GM12878 (cell line): ENCODE measurements around the gene PRSS8. TPM values are rescaled to one million over a fixed set of nuclear protein-coding genes. Genes with fewer than 3 reads are reported as not detected.
A peak's percentile ranks its signal among the peaks of the same experiment; 100 is the strongest.

Source experiments
- ATAC-seq: fragments of 200-7000 bp; cut with Tn5 transposase; 3 replicates; pipeline ENCODE4 v1.9.1; 2020; ENCODE audit warnings: mild to moderate bottlenecking, moderate library complexity
- BruUV-seq: library from RNA; stranded (reverse); fragments of 400-500 nt; replicated peaks from 2 replicates; lab custom pipeline; 2021; lab: Mats Ljungman, UMichigan
- CTCF ChIA-PET: fragments of 300-600 bp; sonication (Branson Sonifier 250); formaldehyde crosslinking; extraction: SDS; loops from one replicate; lab custom pipeline; 2021; ENCODE audit warnings: inconsistent platforms; lab: Yijun Ruan, JAX
- POLR2A ChIA-PET: fragments of 350-600 bp; formaldehyde crosslinking; extraction: SDS; loops from one replicate; lab custom pipeline; 2021; ENCODE audit warnings: inconsistent platforms; lab: Charles Lee
- RAD21 ChIA-PET: fragments of 300-600 bp; sonication (Branson Sonifier 250); formaldehyde crosslinking; loops from one replicate; lab custom pipeline; 2023; ENCODE audit warnings: antibody characterized with exemption; ENCODE audit not compliant: unreplicated experiment; lab: Charles Lee
- SMC1A ChIA-PET: fragments of 300-600 bp; sonication (Branson Sonifier 250); formaldehyde crosslinking; loops from one replicate; lab custom pipeline; 2023; ENCODE audit not compliant: unreplicated experiment, uncharacterized antibody; lab: Charles Lee
- DNase-seq: peaks from one replicate; pipeline ENCODE4 v3.0.0-alpha.2; 2011; ENCODE audit warnings: low read depth, low spot score
- FAIRE-seq: peaks from 3 replicates; lab custom pipeline; 2011; peaks lifted over from hg19 to GRCh38; lab: Jason Lieb, UNC
- H2AFZ ChIP-seq: 2 replicates; pipeline ENCODE4 v1.6.0; 2011; ENCODE audit warnings: low read depth, low read length, control low read depth; ENCODE audit not compliant: control insufficient read depth
- H3K27ac ChIP-seq: 2 replicates; pipeline ENCODE4 v1.5.1; 2011; ENCODE audit warnings: control low read depth; ENCODE audit not compliant: control insufficient read depth, insufficient read depth
- H3K27me3 ChIP-seq, 2 experiments: replicated peaks in 1 of 2; 2 replicates each; pipeline versions ENCODE4 v1.6.0 to v1.6.1; 2011; ENCODE audit warnings: low read length in 1 of 2; ENCODE audit not compliant: control insufficient read depth in 2 of 2, insufficient read depth in 2 of 2
- H3K36me3 ChIP-seq, 2 experiments: 2 replicates each; pipeline ENCODE4 v1.5.1; 2011; ENCODE audit warnings: low read length in 1 of 2; ENCODE audit not compliant: control insufficient read depth in 2 of 2, insufficient read depth in 2 of 2
- H3K4me1 ChIP-seq: 2 replicates; pipeline ENCODE4 v1.6.1; 2011; ENCODE audit warnings: mild to moderate bottlenecking, low read length, moderate library complexity, mixed read lengths; ENCODE audit not compliant: control insufficient read depth, insufficient read depth
- H3K4me2 ChIP-seq: 2 replicates; pipeline ENCODE4 v1.6.0; 2011; ENCODE audit warnings: control low read depth; ENCODE audit not compliant: control insufficient read depth, insufficient read depth
- H3K4me3 ChIP-seq: fragments of 200-600 bp; sonication (generic); 2 replicates; pipeline ENCODE4 v1.5.1; 2016
- H3K79me2 ChIP-seq: 2 replicates; pipeline ENCODE4 v1.6.0; 2011; ENCODE audit warnings: low read length; ENCODE audit not compliant: control insufficient read depth, insufficient read depth
- H3K9ac ChIP-seq: 2 replicates; pipeline ENCODE4 v1.8.0; 2011; ENCODE audit warnings: low read length, control low read depth, mixed read lengths; ENCODE audit not compliant: control insufficient read depth, insufficient read depth
- H3K9me3 ChIP-seq: replicated peaks from 3 replicates; pipeline ENCODE4 v1.5.1; 2011; ENCODE audit warnings: mild to moderate bottlenecking, low read length; ENCODE audit not compliant: control insufficient read depth, insufficient read depth
- H4K20me1 ChIP-seq: 2 replicates; pipeline ENCODE4 v1.6.0; 2011; ENCODE audit not compliant: control insufficient read depth, insufficient read depth
- BCL11A ChIP-seq: IDR thresholded peaks from 2 replicates; pipeline ENCODE4 v1.6.1; 2011; ENCODE audit warnings: low read depth, low read length
- CBFB ChIP-seq: IDR thresholded peaks from 2 replicates; pipeline ENCODE4 v1.6.1; 2016; ENCODE audit warnings: antibody characterized with exemption, low read depth
- CHD1 ChIP-seq: IDR thresholded peaks from 2 replicates; pipeline ENCODE4 v1.6.1; 2012; ENCODE audit warnings: low read depth, low read length, improper control_type of control experiment
- FOXM1 ChIP-seq: IDR thresholded peaks from 2 replicates; pipeline ENCODE4 v1.6.1; 2012; ENCODE audit warnings: low read depth, mild to moderate bottlenecking, inconsistent platforms, low read length, moderate library complexity
- HDGF ChIP-seq: fragments of 450-650 bp; IDR thresholded peaks from 2 replicates; pipeline ENCODE4 v1.6.1; 2016; ENCODE audit warnings: antibody characterized with exemption
- IKZF2 ChIP-seq, 2 experiments: fragments of 450-650 bp; IDR thresholded peaks; 2 replicates each; pipeline ENCODE4 v1.6.1; 2017; ENCODE audit warnings: mild to moderate bottlenecking in 2 of 2, moderate library complexity in 2 of 2
- LARP7 ChIP-seq: fragments of 450-650 bp; IDR thresholded peaks from 2 replicates; pipeline ENCODE4 v1.6.1; 2017; ENCODE audit warnings: mild to moderate bottlenecking
- MLLT1 ChIP-seq: fragments of 450-650 bp; IDR thresholded peaks from 2 replicates; pipeline ENCODE4 v1.6.1; 2016; ENCODE audit warnings: mild to moderate bottlenecking
- NRF1 ChIP-seq: conservative IDR thresholded peaks from 2 replicates; pipeline ENCODE4 v1.6.1; 2011; ENCODE audit warnings: mild to moderate bottlenecking, low read depth, low read length, improper control_type of control experiment
- PKNOX1 ChIP-seq: fragments of 450-650 bp; IDR thresholded peaks from 2 replicates; pipeline ENCODE4 v1.6.1; 2016; ENCODE audit warnings: mild to moderate bottlenecking
- POLR2A ChIP-seq: IDR thresholded peaks from 2 replicates; pipeline ENCODE4 v1.6.1; 2011; ENCODE audit warnings: low read depth, mild to moderate bottlenecking, low read length
- POLR2AphosphoS5 ChIP-seq: IDR thresholded peaks from 2 replicates; pipeline ENCODE4 v1.6.1; 2011; ENCODE audit warnings: mild to moderate bottlenecking, low read length, inconsistent platforms
- POU2F2 ChIP-seq: IDR thresholded peaks from 3 replicates; pipeline ENCODE4 v1.6.1; 2011; ENCODE audit warnings: low read depth, mild to moderate bottlenecking, low read length, borderline replicate concordance
- RUNX3 ChIP-seq: IDR thresholded peaks from 2 replicates; pipeline ENCODE4 v1.6.1; 2012; ENCODE audit warnings: low read length, inconsistent platforms
- SMARCA5 ChIP-seq: fragments of 450-650 bp; IDR thresholded peaks from 2 replicates; pipeline ENCODE4 v1.6.1; 2017; ENCODE audit warnings: mild to moderate bottlenecking
- WGBS: methylation state at CpG from one replicate; pipeline ENCODE4 v1.1.6; 2016; ENCODE audit warnings: low lambda C conversion rate; ENCODE audit not compliant: insufficient replicate concordance, insufficient coverage; ENCODE audit errors: missing lambda C conversion rate; 5-methylcytosine and 5-hydroxymethylcytosine counted together
- in situ Hi-C: fragments of 300-500 bp; cut with MboI; formaldehyde crosslinking; loops from 9 replicates; pipeline ENCODE4 v1.14.3; 2018; ENCODE audit warnings: mixed read lengths
- intact Hi-C: fragments of 100-400 bp; cut with micrococcal nuclease; formaldehyde crosslinking; loops from one replicate; pipeline ENCODE4 v1.14.2; 2022; ENCODE audit not compliant: unreplicated experiment
- polyA plus RNA-seq, 11 experiments: library from polyadenylated mRNA; depleted of rRNA in 4 of 11; unstranded in 6 of 11; stranded (reverse) in 5 of 11; fragments of >200 nt; fragmentation: Nextera tagmentation in 4 of 11; fragmentation: Illumina TruSeq in 1 of 11; extraction: Ambion mirVana in 4 of 11; extraction: Trizol in 1 of 11; gene quantifications; 1 replicate in 1 of 11; 2 replicates in 10 of 11; pipeline versions ENCODE4 v1.2.1 to v1.2.3, GENCODE V29; 2011 to 2016; ENCODE audit warnings: inconsistent platforms in 2 of 11, missing spikeins in 2 of 11, low read depth in 1 of 11
- total RNA-seq, 4 experiments: library from RNA; depleted of rRNA in 3 of 4; stranded (reverse); fragments of >200 nt in 3 of 4; fragmentation: Illumina TruSeq in 1 of 4; extraction: Trizol in 1 of 4; gene quantifications; 2 replicates each; pipeline versions ENCODE4 v1.2.1 to v1.2.3, GENCODE V29; 2013 to 2021
- TF ChIP-seq, protein P1 (sequence below): fragments of 450-650 bp; IDR thresholded peaks from 2 replicates; pipeline ENCODE4 v1.6.1; 2018; ENCODE audit warnings: borderline replicate concordance, mild to moderate bottlenecking; ENCODE audit not compliant: partially characterized antibody
- TF ChIP-seq, protein P2 (sequence below): IDR thresholded peaks from 2 replicates; pipeline ENCODE4 v1.6.1; 2012; ENCODE audit warnings: low read depth, low read length, improper control_type of control experiment

Gene PRSS8
- total and polyA plus RNA-seq, 10 of the 15 experiments (the other 5 are each of a cell fraction or from before 2014, with no cell fraction given) = 0.33 to 0.58 TPM; not detected in 8

GRCh38 chr16:31181102-31181830 lies 45.7 kb upstream of the PRSS8 start:
- ChIA-PET POLR2A (interaction anchor here (0.5 to 2.5 kb wide), 8 partner anchors 20 to 693 kb away, joined by 3 to 26 read pairs (median 6); partner anchors contain the start of genes KAT8, PYCARD, ZNF267 and ZNF646), SMC1A (interaction anchor here (0.7 to 2.1 kb wide), 5 partner anchors 21 to 688 kb away, joined by 3 to 6 read pairs (median 5); partner anchors contain the start of genes PYCARD, ZNF646 and ZNF668), CTCF (interaction anchor here (1.2 to 2.5 kb wide), 3 partner anchors 22 to 201 kb away, joined by 4 to 13 read pairs (median 6); partner anchors contain the start of gene PYCARD)
- DNase-seq (no peak), FAIRE-seq (no peak)
- Histone ChIP-seq H3K9ac (peak overlapping the region; percentile 91), H3K27me3 (no peaks in the 10 kb centered on the region), H4K20me1 (peaks cover 26% of the 10 kb centered on the region), H3K4me1 (peaks cover 22% of the 10 kb centered on the region), H2AFZ (no peak overlapping the region)
- BruUV-seq = TSS peak; percentile 52
- intact Hi-C loops = loop anchor here (5.0 to 10.0 kb wide), 2 partner anchors 184 to 694 kb away; partner anchors contain the start of gene ZNF267
- 0 out of 2 replicates have a peak, but pooled peaks have one; percentile 4 for TF ChIP-seq BCL11A
- peak; percentile 15; the same call in 1 of the 2 replicates for TF ChIP-seq POLR2AphosphoS5
- TF ChIP-seq, protein P1, sequence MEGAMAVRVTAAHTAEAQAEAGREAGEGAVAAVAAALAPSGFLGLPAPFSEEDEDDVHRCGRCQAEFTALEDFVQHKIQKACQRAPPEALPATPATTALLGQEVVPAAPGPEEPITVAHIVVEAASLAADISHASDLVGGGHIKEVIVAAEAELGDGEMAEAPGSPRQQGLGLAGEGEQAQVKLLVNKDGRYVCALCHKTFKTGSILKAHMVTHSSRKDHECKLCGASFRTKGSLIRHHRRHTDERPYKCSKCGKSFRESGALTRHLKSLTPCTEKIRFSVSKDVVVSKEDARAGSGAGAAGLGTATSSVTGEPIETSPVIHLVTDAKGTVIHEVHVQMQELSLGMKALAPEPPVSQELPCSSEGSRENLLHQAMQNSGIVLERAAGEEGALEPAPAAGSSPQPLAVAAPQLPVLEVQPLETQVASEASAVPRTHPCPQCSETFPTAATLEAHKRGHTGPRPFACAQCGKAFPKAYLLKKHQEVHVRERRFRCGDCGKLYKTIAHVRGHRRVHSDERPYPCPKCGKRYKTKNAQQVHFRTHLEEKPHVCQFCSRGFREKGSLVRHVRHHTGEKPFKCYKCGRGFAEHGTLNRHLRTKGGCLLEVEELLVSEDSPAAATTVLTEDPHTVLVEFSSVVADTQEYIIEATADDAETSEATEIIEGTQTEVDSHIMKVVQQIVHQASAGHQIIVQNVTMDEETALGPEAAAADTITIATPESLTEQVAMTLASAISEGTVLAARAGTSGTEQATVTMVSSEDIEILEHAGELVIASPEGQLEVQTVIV = no peak
- no peak for TF ChIP-seq FOXM1
- no peak for TF ChIP-seq PKNOX1
- peak in 1 of 2 experiments; percentile 41; a peak in 1 of 4 replicates for TF ChIP-seq IKZF2 (IDR thresholded peaks at IDR 0.05)
- TF ChIP-seq POLR2A = peak; percentile 53; the same call in 1 of the 2 replicates
- TF ChIP-seq CHD1 = peak; percentile 58; the same call in 1 of the 2 replicates
- no peak for TF ChIP-seq SMARCA5
- TF ChIP-seq POU2F2 = 0 out of 3 replicates have a peak, but pooled peaks have one; percentile 33
- TF ChIP-seq HDGF = no peak
- TF ChIP-seq RUNX3 = 0 out of 2 replicates have a peak, but pooled peaks have one; percentile 0
- no peak for TF ChIP-seq CBFB
- TF ChIP-seq LARP7 = no peak
- TF ChIP-seq, protein P2, sequence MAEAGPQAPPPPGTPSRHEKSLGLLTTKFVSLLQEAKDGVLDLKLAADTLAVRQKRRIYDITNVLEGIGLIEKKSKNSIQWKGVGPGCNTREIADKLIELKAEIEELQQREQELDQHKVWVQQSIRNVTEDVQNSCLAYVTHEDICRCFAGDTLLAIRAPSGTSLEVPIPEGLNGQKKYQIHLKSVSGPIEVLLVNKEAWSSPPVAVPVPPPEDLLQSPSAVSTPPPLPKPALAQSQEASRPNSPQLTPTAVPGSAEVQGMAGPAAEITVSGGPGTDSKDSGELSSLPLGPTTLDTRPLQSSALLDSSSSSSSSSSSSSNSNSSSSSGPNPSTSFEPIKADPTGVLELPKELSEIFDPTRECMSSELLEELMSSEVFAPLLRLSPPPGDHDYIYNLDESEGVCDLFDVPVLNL = no peak
- TF ChIP-seq MLLT1 = peak; percentile 30; the same call in 1 of the 2 replicates
- no peak for TF ChIP-seq NRF1
- TF ChIP-seq, all 136 proteins: peak for 8
- in situ Hi-C loops = no loop called here
- peaks cover 18 to 23% of the 10 kb centered on the region in 2 experiments for H3K36me3 ChIP-seq
- 0 out of 3 replicates have a peak, but pooled peaks have one; percentile 0 for ATAC-seq
- 1% methylated on average over 31 of the region's 31 CpGs for WGBS
- H3K27ac ChIP-seq = peak overlapping the region; percentile 98
- H3K79me2 ChIP-seq = peaks cover 66% of the 10 kb centered on the region
- 0 out of 3 replicates have a peak, but pooled peaks cover 1% of the 10 kb centered on the region for H3K9me3 ChIP-seq
- H3K4me2 ChIP-seq = peak overlapping the region; percentile 87
- H3K4me3 ChIP-seq = peak overlapping the region; percentile 87
- RAD21 ChIA-PET = interaction anchor here (0.7 to 2.6 kb wide), 4 partner anchors 21 to 108 kb away, joined by 3 to 20 read pairs (median 8); partner anchors contain the start of genes PYCARD and ZNF668
